ENCODE results near the gene STX12.

Gene STX12

GRCh38 chr1:27772932-27773825 lies at the start of gene STX12:
Gene STX12 (plus strand): TSS chr1:27773219. CDS start chr1:27773308, 89 bp downstream.
- DNase-seq (ENCODE audit: low read depth in 1 of 2, low spot score in 1 of 2): peak; percentile 96 to 99

GRCh38 chr1:27724961-27725373 lies 48.1 kb upstream of the STX12 start:
- peak in 1 of 2 donors; percentile 2 for DNase-seq (ENCODE audit: low read depth in 1 of 2, low spot score in 1 of 2)

GRCh38 chr1:27725374-27726172 lies 47.4 kb upstream of the STX12 start, which contains the start of gene FAM76A:
Gene FAM76A (plus strand): TSS chr1:27725961. CDS start chr1:27726081, 120 bp downstream.
- DNase-seq (ENCODE audit: low read depth in 1 of 2, low spot score in 1 of 2): peak; percentile 98

GRCh38 chr1:27726173-27727044 lies 46.6 kb upstream of the STX12 start:
- peak; percentile 3 to 12 for DNase-seq (ENCODE audit: low read depth in 1 of 2, low spot score in 1 of 2)

- no peak for DNase-seq (ENCODE audit: low read depth in 1 of 2, low spot score in 1 of 2)
These were observed 45.9 kb upstream of the STX12 start for GRCh38 chr1:27727126-27727525.

- DNase-seq (ENCODE audit: low read depth in 1 of 2, low spot score in 1 of 2): no peak
These were observed 36.8 kb upstream of the STX12 start for GRCh38 chr1:27736252-27736651.

GRCh38 chr1:27741121-27741520 lies 31.9 kb upstream of the STX12 start:
- DNase-seq (ENCODE audit: low read depth in 1 of 2, low spot score in 1 of 2): no peak

GRCh38 chr1:27744556-27744955 lies 28.5 kb upstream of the STX12 start:
- DNase-seq (ENCODE audit: low read depth in 1 of 2, low spot score in 1 of 2): no peak

GRCh38 chr1:27745466-27745865 lies 27.6 kb upstream of the STX12 start:
- DNase-seq (ENCODE audit: low read depth in 1 of 2, low spot score in 1 of 2): no peak

GRCh38 chr1:27752360-27752759 lies 20.7 kb upstream of the STX12 start:
- DNase-seq (ENCODE audit: low read depth in 1 of 2, low spot score in 1 of 2): no peak

GRCh38 chr1:27755286-27755685 lies 17.7 kb upstream of the STX12 start:
- no peak for DNase-seq (ENCODE audit: low read depth in 1 of 2, low spot score in 1 of 2)

- no peak for DNase-seq (ENCODE audit: low read depth in 1 of 2, low spot score in 1 of 2)
These were observed 17.2 kb upstream of the STX12 start for GRCh38 chr1:27755865-27756264.

GRCh38 chr1:27759236-27759635 lies 13.8 kb upstream of the STX12 start:
- no peak for DNase-seq (ENCODE audit: low read depth in 1 of 2, low spot score in 1 of 2)

GRCh38 chr1:27760426-27760825 lies 12.6 kb upstream of the STX12 start:
- no peak for DNase-seq (ENCODE audit: low read depth in 1 of 2, low spot score in 1 of 2)

- DNase-seq (ENCODE audit: low read depth in 1 of 2, low spot score in 1 of 2): no peak
These were observed 11.0 kb upstream of the STX12 start for GRCh38 chr1:27762033-27762432.

- no peak for DNase-seq (ENCODE audit: low read depth in 1 of 2, low spot score in 1 of 2)
These were observed 9.7 kb upstream of the STX12 start for GRCh38 chr1:27763358-27763757.

GRCh38 chr1:27770293-27770830 lies 2.7 kb upstream of the STX12 start:
- no peak for DNase-seq (ENCODE audit: low read depth in 1 of 2, low spot score in 1 of 2)

- no peak for DNase-seq (ENCODE audit: low read depth in 1 of 2, low spot score in 1 of 2)
These were observed 735 bp upstream of the STX12 start for GRCh38 chr1:27772036-27772931.

- peak in 1 of 2 donors; percentile 4 for DNase-seq (ENCODE audit: low read depth in 1 of 2, low spot score in 1 of 2)
These were observed 917 bp downstream of the STX12 start for GRCh38 chr1:27773826-27774445.

Measured in activated CD4-positive, alpha-beta T cell treated with anti-CD3 and anti-CD28 coated beads, Interleukin-2, amount 50 U/mL, for 24 hours (primary cell).